Measurements from ENCODE around the gene GOLGA6L7.
"Not testable (repeated sequence)": the region's sequence is repeated elsewhere in the genome, so short reads cannot be mapped to it uniquely, and the experiment has no call there.

Gene GOLGA6L7

GRCh38 chr15:28840285-28840684 is 8.2 kb downstream of the GOLGA6L7 start:
- not testable (repeated sequence) for DNase-seq

GRCh38 chr15:28834957-28835585 is 13.4 kb downstream of the GOLGA6L7 start:
- DNase-seq = not testable (repeated sequence)

GRCh38 chr15:28831897-28832587 is 16.4 kb downstream of the GOLGA6L7 start:
- not testable (repeated sequence) for DNase-seq

- DNase-seq = not testable (repeated sequence)
Measured at GRCh38 chr15:28821420-28821819, 27.0 kb downstream of the GOLGA6L7 start.

GRCh38 chr15:28819930-28820295 is 28.5 kb downstream of the GOLGA6L7 start:
- not testable (repeated sequence) for DNase-seq

GRCh38 chr15:28819019-28819929 is 29.2 kb downstream of the GOLGA6L7 start:
- DNase-seq = not testable (repeated sequence)

- DNase-seq = not testable (repeated sequence)
Measured at GRCh38 chr15:28818168-28818567, 30.3 kb downstream of the GOLGA6L7 start.

GRCh38 chr15:28814059-28814458 is 34.4 kb downstream of the GOLGA6L7 start:
- not testable (repeated sequence) for DNase-seq

- not testable (repeated sequence) for DNase-seq
Measured at GRCh38 chr15:28813392-28813791, 35.1 kb downstream of the GOLGA6L7 start.

GRCh38 chr15:28811852-28812550 is 36.4 kb downstream of the GOLGA6L7 start:
- DNase-seq = not testable (repeated sequence)

- DNase-seq = not testable (repeated sequence)
Measured at GRCh38 chr15:28810444-28810843, 38.0 kb downstream of the GOLGA6L7 start.

- not testable (repeated sequence) for DNase-seq
Measured at GRCh38 chr15:28808136-28808535, 40.3 kb downstream of the GOLGA6L7 start.

GRCh38 chr15:28800366-28800765 is 48.1 kb downstream of the GOLGA6L7 start:
- DNase-seq = peak; percentile 78

GRCh38 chr15:28798234-28798633 is 50.2 kb downstream of the GOLGA6L7 start:
- not testable (repeated sequence) for DNase-seq

GRCh38 chr15:28794231-28794630 is 54.2 kb downstream of the GOLGA6L7 start:
- DNase-seq = not testable (repeated sequence)

Data from SHP77 treated with DMSO at 0.1 percent for 48 hours (cell line).